HEK293 (cell line): ENCODE measurements around the gene OTOP3.
A peak's percentile ranks its signal among the peaks of the same experiment; 100 is the strongest.

Experiments used
- CTCF ChIA-PET: fragments of 350-600 bp; formaldehyde crosslinking; extraction: SDS; loops from one replicate; lab custom pipeline; 2021; ENCODE audit warnings: antibody characterized with exemption; lab: Yijun Ruan, JAX
- POLR2A ChIA-PET: fragments of 300-600 bp; formaldehyde crosslinking; extraction: SDS; loops from one replicate; lab custom pipeline; 2020; ENCODE audit warnings: antibody characterized with exemption, inconsistent platforms; lab: Yijun Ruan, JAX
- H3K27ac ChIP-seq: fragments of 200-500 bp; sonication (Bioruptor generic); 2 replicates; pipeline ENCODE4 v1.5.1; 2014; ENCODE audit warnings: low read depth, low read length, control low read depth, inconsistent platforms; ENCODE audit errors: extremely low read depth
- H3K36me3 ChIP-seq, 2 experiments: fragments of 200-500 bp in 1 of 2; sonication (Bioruptor generic) in 1 of 2; 1 replicate in 1 of 2; 2 replicates in 1 of 2; pipeline ENCODE4 v1.5.1; 2014 to 2017; ENCODE audit warnings: inconsistent platforms in 2 of 2, low read length in 2 of 2; ENCODE audit not compliant: control insufficient read depth in 2 of 2, insufficient read depth in 1 of 2
- H3K4me1 ChIP-seq: fragments of 200-500 bp; sonication (Bioruptor generic); 2 replicates; pipeline ENCODE4 v1.5.1; 2014; ENCODE audit warnings: mild to moderate bottlenecking, low read length, inconsistent platforms; ENCODE audit not compliant: control insufficient read depth, insufficient read depth
- H3K4me3 ChIP-seq: 2 replicates; pipeline ENCODE4 v1.5.1; 2011; ENCODE audit warnings: low read depth, mild to moderate bottlenecking, control low read depth, low read length, moderate library complexity
- H3K9me3 ChIP-seq: fragments of 200-500 bp; sonication (Bioruptor generic); 2 replicates; pipeline ENCODE4 v1.5.1; 2014; ENCODE audit warnings: low read depth, low read length, inconsistent platforms; ENCODE audit not compliant: control insufficient read depth, insufficient read depth
- BCL11A ChIP-seq: fragments of 450-650 bp; formaldehyde crosslinking; IDR thresholded peaks from 2 replicates; pipeline ENCODE4 v1.5.1; 2016; ENCODE audit warnings: low read depth, missing biosample characterization, missing genetic modification characterization
- BCL11B ChIP-seq: fragments of 450-650 bp; formaldehyde crosslinking; IDR thresholded peaks from 2 replicates; pipeline ENCODE4 v1.5.1; 2016; ENCODE audit warnings: low read depth, missing biosample characterization, missing genetic modification characterization
- EGR2 ChIP-seq: fragments of 450-650 bp; formaldehyde crosslinking; IDR thresholded peaks from 2 replicates; pipeline ENCODE4 v1.5.1; 2016; ENCODE audit warnings: low read depth, missing biosample characterization, missing genetic modification characterization
- FEZF1 ChIP-seq: fragments of 450-650 bp; formaldehyde crosslinking; IDR thresholded peaks from 2 replicates; pipeline ENCODE4 v1.5.1; 2016; ENCODE audit warnings: missing biosample characterization, missing genetic modification characterization
- GFI1B ChIP-seq: fragments of 450-650 bp; formaldehyde crosslinking; IDR thresholded peaks from 2 replicates; pipeline ENCODE4 v1.5.1; 2016; ENCODE audit warnings: missing biosample characterization, missing genetic modification characterization
- GLI4 ChIP-seq: fragments of 450-650 bp; formaldehyde crosslinking; IDR thresholded peaks from 2 replicates; pipeline ENCODE4 v1.5.1; 2016; ENCODE audit warnings: missing biosample characterization, missing genetic modification characterization
- SALL2 ChIP-seq: fragments of 450-650 bp; formaldehyde crosslinking; IDR thresholded peaks from 2 replicates; pipeline ENCODE4 v1.5.0; 2017; ENCODE audit warnings: missing biosample characterization, mild to moderate bottlenecking, missing genetic modification characterization, borderline replicate concordance
- SP2 ChIP-seq: fragments of 450-650 bp; formaldehyde crosslinking; IDR thresholded peaks from 2 replicates; pipeline ENCODE4 v1.5.1; 2016; ENCODE audit warnings: missing biosample characterization, missing genetic modification characterization
- SP3 ChIP-seq: fragments of 450-650 bp; formaldehyde crosslinking; IDR thresholded peaks from 2 replicates; pipeline ENCODE4 v1.5.1; 2016; ENCODE audit warnings: missing biosample characterization, missing genetic modification characterization
- SP7 ChIP-seq: fragments of 450-650 bp; formaldehyde crosslinking; IDR thresholded peaks from 2 replicates; pipeline ENCODE4 v1.5.1; 2016; ENCODE audit warnings: missing biosample characterization, missing genetic modification characterization
- WT1 ChIP-seq: fragments of 450-650 bp; formaldehyde crosslinking; IDR thresholded peaks from 2 replicates; pipeline ENCODE4 v1.5.1; 2016; ENCODE audit warnings: missing biosample characterization, missing genetic modification characterization
- ZBTB17 ChIP-seq: fragments of 450-650 bp; formaldehyde crosslinking; IDR thresholded peaks from 2 replicates; pipeline ENCODE4 v1.5.1; 2016; ENCODE audit warnings: missing biosample characterization, missing genetic modification characterization
- ZBTB7A ChIP-seq: fragments of 450-650 bp; formaldehyde crosslinking; IDR thresholded peaks from 2 replicates; pipeline ENCODE4 v1.5.1; 2016; ENCODE audit warnings: low read depth, missing biosample characterization, missing genetic modification characterization
- ZFHX2 ChIP-seq: fragments of 450-650 bp; formaldehyde crosslinking; conservative IDR thresholded peaks from 2 replicates; pipeline ENCODE4 v1.5.1; 2016; ENCODE audit warnings: missing biosample characterization, missing genetic modification characterization
- ZNF138 ChIP-seq: fragments of 450-650 bp; formaldehyde crosslinking; IDR thresholded peaks from 2 replicates; pipeline ENCODE4 v1.5.1; 2016; ENCODE audit warnings: missing biosample characterization, missing genetic modification characterization, borderline replicate concordance
- ZNF155 ChIP-seq: fragments of 450-650 bp; formaldehyde crosslinking; IDR thresholded peaks from 2 replicates; pipeline ENCODE4 v1.5.1; 2016; ENCODE audit warnings: missing biosample characterization, missing genetic modification characterization
- ZNF169 ChIP-seq: fragments of 450-650 bp; formaldehyde crosslinking; IDR thresholded peaks from 2 replicates; pipeline ENCODE4 v1.5.1; 2016; ENCODE audit warnings: missing biosample characterization, missing genetic modification characterization
- ZNF2 ChIP-seq: fragments of 450-650 bp; formaldehyde crosslinking; IDR thresholded peaks from 2 replicates; pipeline ENCODE4 v1.5.1; 2016; ENCODE audit warnings: missing biosample characterization, missing genetic modification characterization
- ZNF335 ChIP-seq: fragments of 450-650 bp; formaldehyde crosslinking; conservative IDR thresholded peaks from 2 replicates; pipeline ENCODE4 v1.5.1; 2016; ENCODE audit warnings: missing biosample characterization, missing genetic modification characterization
- ZNF37A ChIP-seq: fragments of 450-650 bp; IDR thresholded peaks from 2 replicates; pipeline ENCODE4 v1.5.1; 2018; ENCODE audit warnings: missing biosample characterization, missing genetic modification characterization
- ZNF416 ChIP-seq: fragments of 450-650 bp; formaldehyde crosslinking; IDR thresholded peaks from 2 replicates; pipeline ENCODE4 v1.5.1; 2016; ENCODE audit warnings: missing biosample characterization, missing genetic modification characterization
- ZNF501 ChIP-seq: fragments of 450-650 bp; formaldehyde crosslinking; IDR thresholded peaks from 2 replicates; pipeline ENCODE4 v1.5.1; 2016; ENCODE audit warnings: missing biosample characterization, missing genetic modification characterization
- ZNF521 ChIP-seq: fragments of 450-650 bp; formaldehyde crosslinking; IDR thresholded peaks from 2 replicates; pipeline ENCODE4 v1.5.1; 2017; ENCODE audit warnings: missing biosample characterization, mild to moderate bottlenecking, missing genetic modification characterization
- ZNF544 ChIP-seq: fragments of 450-650 bp; formaldehyde crosslinking; IDR thresholded peaks from 2 replicates; pipeline ENCODE4 v1.5.0; 2017; ENCODE audit warnings: missing biosample characterization, missing genetic modification characterization
- ZNF561 ChIP-seq: fragments of 450-650 bp; IDR thresholded peaks from 2 replicates; pipeline ENCODE4 v1.5.1; 2018; ENCODE audit warnings: missing biosample characterization, missing genetic modification characterization, borderline replicate concordance
- ZNF624 ChIP-seq: fragments of 450-650 bp; formaldehyde crosslinking; IDR thresholded peaks from 2 replicates; pipeline ENCODE4 v1.5.1; 2017; ENCODE audit warnings: missing biosample characterization, missing genetic modification characterization
- ZNF792 ChIP-seq: fragments of 450-650 bp; formaldehyde crosslinking; IDR thresholded peaks from 2 replicates; pipeline ENCODE4 v1.5.1; 2016; ENCODE audit warnings: missing biosample characterization, missing genetic modification characterization
- TF ChIP-seq, protein P1 (sequence below): fragments of 450-650 bp; formaldehyde crosslinking; IDR thresholded peaks from 2 replicates; pipeline ENCODE4 v1.5.1; 2016; ENCODE audit warnings: missing biosample characterization, missing genetic modification characterization
- TF ChIP-seq, protein P2 (sequence below): fragments of 450-650 bp; formaldehyde crosslinking; IDR thresholded peaks from 2 replicates; pipeline ENCODE4 v1.5.1; 2017; ENCODE audit warnings: missing biosample characterization, missing genetic modification characterization
- TF ChIP-seq, protein P3 (sequence below): fragments of 450-650 bp; formaldehyde crosslinking; IDR thresholded peaks from 2 replicates; pipeline ENCODE4 v1.5.1; 2017; ENCODE audit warnings: missing biosample characterization, missing genetic modification characterization
- TF ChIP-seq, protein P4 (sequence below): fragments of 450-650 bp; formaldehyde crosslinking; IDR thresholded peaks from 2 replicates; pipeline ENCODE4 v1.5.1; 2016; ENCODE audit warnings: missing biosample characterization, missing genetic modification characterization

OTOP3 gene

DNA sequence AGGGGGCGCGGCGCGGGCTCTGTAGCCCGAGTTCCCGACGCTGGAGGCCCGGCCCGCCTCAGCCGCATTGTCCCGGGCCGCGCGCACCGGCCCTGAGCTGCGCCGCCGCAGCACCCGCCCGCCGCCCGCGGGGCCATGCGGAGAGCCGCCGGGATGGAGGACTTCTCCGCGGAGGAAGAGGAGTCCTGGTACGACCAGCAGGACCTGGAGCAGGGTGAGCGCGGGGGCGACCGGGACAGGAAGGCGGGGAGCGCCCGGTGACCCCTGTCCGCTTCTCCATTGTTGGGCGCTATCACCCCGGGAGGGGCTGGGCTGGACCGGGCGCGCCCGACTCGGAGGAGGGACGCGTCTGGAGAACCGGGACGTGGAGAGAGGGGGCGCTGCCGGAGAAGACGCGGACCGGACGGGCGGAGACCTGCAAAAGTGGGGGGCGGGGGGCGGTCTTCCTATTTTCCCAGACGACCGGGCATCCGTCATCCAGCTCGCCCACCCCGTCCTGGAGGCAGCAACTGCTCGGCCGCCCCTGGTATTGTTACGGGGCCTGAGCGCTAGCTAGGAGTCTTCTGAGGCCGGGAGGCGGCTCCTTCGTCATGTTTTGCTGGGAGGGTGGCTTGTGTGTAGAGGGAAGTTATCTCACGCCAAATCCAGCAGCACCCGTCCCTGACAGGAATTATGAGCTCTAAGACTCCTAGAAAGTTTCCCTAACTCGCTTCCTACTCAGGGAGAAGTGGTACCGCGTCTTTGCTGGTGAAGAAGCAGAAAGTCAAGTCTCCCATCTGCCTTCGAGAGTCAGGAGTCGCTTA lies 52.4 kb downstream of the OTOP3 start:
- Histone ChIP-seq H3K27ac (peak overlapping the region; percentile 88; the same call in 1 of the 2 replicates), H3K4me1 (peaks cover 2% of the 10 kb centered on the region; the same call in 1 of the 2 replicates), H3K9me3 (no peaks in the 10 kb centered on the region), H3K4me3 (peak overlapping the region; percentile 81), H3K36me3 (peaks cover 0 to 6% of the 10 kb centered on the region in 2 experiments; a peak in 1 of 3 replicates)
- POLR2A ChIA-PET, result interaction anchor here (0.9 to 3.1 kb wide), 19 partner anchors 11 to 591 kb away, joined by 3 to 50 read pairs (median 6); partner anchors contain the start of genes FDXR, HID1, KCTD2 and MRPL58
- CTCF ChIA-PET, result interaction anchor here (0.5 to 3.9 kb wide), 14 partner anchors 9 to 283 kb away, joined by 3 to 24 read pairs (median 4); partner anchors contain the start of genes HID1, MIF4GD and MRPL58
- TF ChIP-seq BCL11A, result peak; percentile 75; the same call in 1 of the 2 replicates
- TF ChIP-seq SP7 (tag by site-specific recombination), result no peak
- TF ChIP-seq ZNF544, result no peak
- peak; percentile 80 for TF ChIP-seq SP3 (tag by site-specific recombination)
- no peak for TF ChIP-seq ZNF416
- peak; percentile 52; the same call in 1 of the 2 replicates for TF ChIP-seq ZNF501 (tag by site-specific recombination)
- TF ChIP-seq ZBTB7A (tag by site-specific recombination), result peak; percentile 77; the same call in 1 of the 2 replicates
- no peak for TF ChIP-seq ZNF792
- no peak for TF ChIP-seq FEZF1 (tag by site-specific recombination)
- 0 out of 2 replicates have a peak, but pooled peaks have one; percentile 32 for TF ChIP-seq WT1 (tag by site-specific recombination)
- no peak for TF ChIP-seq GLI4
- TF ChIP-seq, protein P1, sequence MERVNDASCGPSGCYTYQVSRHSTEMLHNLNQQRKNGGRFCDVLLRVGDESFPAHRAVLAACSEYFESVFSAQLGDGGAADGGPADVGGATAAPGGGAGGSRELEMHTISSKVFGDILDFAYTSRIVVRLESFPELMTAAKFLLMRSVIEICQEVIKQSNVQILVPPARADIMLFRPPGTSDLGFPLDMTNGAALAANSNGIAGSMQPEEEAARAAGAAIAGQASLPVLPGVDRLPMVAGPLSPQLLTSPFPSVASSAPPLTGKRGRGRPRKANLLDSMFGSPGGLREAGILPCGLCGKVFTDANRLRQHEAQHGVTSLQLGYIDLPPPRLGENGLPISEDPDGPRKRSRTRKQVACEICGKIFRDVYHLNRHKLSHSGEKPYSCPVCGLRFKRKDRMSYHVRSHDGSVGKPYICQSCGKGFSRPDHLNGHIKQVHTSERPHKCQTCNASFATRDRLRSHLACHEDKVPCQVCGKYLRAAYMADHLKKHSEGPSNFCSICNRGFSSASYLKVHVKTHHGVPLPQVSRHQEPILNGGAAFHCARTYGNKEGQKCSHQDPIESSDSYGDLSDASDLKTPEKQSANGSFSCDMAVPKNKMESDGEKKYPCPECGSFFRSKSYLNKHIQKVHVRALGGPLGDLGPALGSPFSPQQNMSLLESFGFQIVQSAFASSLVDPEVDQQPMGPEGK (tag by site-specific recombination), result peak; percentile 90
- TF ChIP-seq SALL2 (tag by site-specific recombination), result no peak
- peak; percentile 72 for TF ChIP-seq ZFHX2 (tag by site-specific recombination)
- no peak for TF ChIP-seq ZNF155
- TF ChIP-seq ZNF521 (tag by site-specific recombination), result no peak
- TF ChIP-seq, protein P2, sequence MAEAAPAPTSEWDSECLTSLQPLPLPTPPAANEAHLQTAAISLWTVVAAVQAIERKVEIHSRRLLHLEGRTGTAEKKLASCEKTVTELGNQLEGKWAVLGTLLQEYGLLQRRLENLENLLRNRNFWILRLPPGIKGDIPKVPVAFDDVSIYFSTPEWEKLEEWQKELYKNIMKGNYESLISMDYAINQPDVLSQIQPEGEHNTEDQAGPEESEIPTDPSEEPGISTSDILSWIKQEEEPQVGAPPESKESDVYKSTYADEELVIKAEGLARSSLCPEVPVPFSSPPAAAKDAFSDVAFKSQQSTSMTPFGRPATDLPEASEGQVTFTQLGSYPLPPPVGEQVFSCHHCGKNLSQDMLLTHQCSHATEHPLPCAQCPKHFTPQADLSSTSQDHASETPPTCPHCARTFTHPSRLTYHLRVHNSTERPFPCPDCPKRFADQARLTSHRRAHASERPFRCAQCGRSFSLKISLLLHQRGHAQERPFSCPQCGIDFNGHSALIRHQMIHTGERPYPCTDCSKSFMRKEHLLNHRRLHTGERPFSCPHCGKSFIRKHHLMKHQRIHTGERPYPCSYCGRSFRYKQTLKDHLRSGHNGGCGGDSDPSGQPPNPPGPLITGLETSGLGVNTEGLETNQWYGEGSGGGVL, result peak; percentile 61; the same call in 1 of the 2 replicates
- TF ChIP-seq BCL11B (tag by site-specific recombination), result no peak
- peak; percentile 91 for TF ChIP-seq SP2 (tag by site-specific recombination)
- TF ChIP-seq ZNF138 (tag by site-specific recombination), result no peak
- TF ChIP-seq GFI1B (tag by site-specific recombination), result no peak
- TF ChIP-seq EGR2 (tag by site-specific recombination), result peak; percentile 77
- TF ChIP-seq ZNF561 (tag by site-specific recombination), result 0 out of 2 replicates have a peak, but pooled peaks have one; percentile 13
- TF ChIP-seq, protein P3, sequence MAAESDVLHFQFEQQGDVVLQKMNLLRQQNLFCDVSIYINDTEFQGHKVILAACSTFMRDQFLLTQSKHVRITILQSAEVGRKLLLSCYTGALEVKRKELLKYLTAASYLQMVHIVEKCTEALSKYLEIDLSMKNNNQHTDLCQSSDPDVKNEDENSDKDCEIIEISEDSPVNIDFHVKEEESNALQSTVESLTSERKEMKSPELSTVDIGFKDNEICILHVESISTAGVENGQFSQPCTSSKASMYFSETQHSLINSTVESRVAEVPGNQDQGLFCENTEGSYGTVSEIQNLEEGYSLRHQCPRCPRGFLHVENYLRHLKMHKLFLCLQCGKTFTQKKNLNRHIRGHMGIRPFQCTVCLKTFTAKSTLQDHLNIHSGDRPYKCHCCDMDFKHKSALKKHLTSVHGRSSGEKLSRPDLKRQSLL (tag by site-specific recombination), result 0 out of 2 replicates have a peak, but pooled peaks have one; percentile 27
- 0 out of 2 replicates have a peak, but pooled peaks have one; percentile 16 for TF ChIP-seq ZNF2 (tag by site-specific recombination)
- TF ChIP-seq ZNF624 (tag by site-specific recombination), result no peak
- no peak for TF ChIP-seq ZNF37A (tag by site-specific recombination)
- no peak for TF ChIP-seq ZNF169 (tag by site-specific recombination)
- peak; percentile 91 for TF ChIP-seq ZNF335 (tag by site-specific recombination)
- TF ChIP-seq, protein P4, sequence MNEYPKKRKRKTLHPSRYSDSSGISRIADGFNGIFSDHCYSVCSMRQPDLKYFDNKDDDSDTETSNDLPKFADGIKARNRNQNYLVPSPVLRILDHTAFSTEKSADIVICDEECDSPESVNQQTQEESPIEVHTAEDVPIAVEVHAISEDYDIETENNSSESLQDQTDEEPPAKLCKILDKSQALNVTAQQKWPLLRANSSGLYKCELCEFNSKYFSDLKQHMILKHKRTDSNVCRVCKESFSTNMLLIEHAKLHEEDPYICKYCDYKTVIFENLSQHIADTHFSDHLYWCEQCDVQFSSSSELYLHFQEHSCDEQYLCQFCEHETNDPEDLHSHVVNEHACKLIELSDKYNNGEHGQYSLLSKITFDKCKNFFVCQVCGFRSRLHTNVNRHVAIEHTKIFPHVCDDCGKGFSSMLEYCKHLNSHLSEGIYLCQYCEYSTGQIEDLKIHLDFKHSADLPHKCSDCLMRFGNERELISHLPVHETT (tag by site-specific recombination), result no peak
- no peak for TF ChIP-seq ZBTB17 (tag by site-specific recombination)
